GM21390 (cell line): ENCODE measurements around the gene KIRREL3.

Experiments used
- ATAC-seq: cut with Tn5 transposase; IDR thresholded peaks from one replicate; pipeline ENCODE4 v1.9.1; 2021; ENCODE audit not compliant: unreplicated experiment

Gene KIRREL3

DNA sequence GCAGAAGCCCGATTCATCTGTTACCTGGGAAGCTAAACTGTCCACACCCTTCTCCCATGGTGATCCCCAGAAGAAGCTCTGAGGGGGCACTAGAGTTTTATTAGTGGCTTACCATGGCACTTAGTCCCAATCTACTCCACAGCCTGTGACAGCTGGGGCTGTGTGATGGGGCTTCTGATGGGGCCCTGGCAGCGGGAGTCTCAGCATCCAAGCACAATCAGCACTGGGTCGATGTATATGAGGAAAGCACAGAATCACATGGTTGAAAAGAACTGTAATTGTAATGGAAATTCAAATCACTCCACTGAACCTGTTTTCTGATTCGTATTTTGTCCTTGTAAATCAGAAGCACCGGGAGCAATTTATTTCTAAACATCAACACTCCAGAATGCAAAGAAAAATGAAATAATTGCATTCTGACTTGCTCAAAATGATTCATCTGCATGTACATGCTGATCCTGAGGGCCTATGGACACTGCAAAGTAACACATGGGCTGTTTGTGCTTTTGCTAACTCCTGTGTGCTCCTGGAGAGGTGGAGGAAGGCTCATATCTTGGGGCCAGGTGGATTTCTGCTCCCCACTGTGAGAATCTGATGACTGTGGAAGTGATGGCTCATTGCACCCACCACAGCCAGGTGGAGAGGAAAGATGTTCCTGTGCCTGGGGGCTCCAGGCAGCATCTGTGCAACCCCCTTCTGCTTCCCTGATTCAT lies 203.0 kb downstream of the KIRREL3 start:
- no peak for ATAC-seq

DNA sequence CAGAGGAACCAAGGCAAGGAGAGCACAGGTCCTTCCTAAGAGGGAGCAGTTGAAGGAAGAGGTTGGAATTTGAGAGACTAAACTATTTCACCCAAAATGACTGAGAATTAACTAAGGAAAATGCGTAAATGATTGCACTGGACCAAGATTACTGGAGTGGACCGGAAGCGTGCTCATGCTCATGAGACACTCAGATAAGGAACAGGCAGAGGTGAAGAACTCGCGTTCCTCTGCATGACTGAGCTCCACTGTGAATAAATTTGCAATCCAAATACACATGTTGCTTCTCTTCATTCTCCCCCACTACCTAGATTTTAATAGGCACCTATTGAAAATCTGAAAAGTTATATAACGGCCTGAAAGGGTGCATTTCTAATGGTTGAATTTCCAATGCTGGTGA lies 207.0 kb downstream of the KIRREL3 start:
- no peak for ATAC-seq

DNA sequence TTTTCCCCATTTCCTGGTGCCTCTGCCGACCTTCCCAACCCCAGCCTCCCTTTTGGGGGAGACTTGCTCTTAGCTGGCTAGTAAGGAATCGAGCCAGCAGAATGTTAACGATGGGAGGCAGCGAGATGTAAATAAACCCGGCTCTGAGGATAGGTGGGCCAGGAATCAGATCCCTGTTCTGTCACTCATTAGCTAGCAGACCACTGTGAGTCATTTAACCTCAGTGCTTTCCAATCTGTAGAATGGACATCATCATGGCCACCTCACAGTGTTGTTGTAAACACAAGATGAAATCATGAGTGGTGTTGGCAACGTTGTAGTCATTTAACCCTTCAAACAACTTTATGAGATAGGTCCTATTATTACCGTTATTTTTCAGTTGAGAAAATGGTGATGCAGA lies 208.6 kb downstream of the KIRREL3 start:
- ATAC-seq: no peak

DNA sequence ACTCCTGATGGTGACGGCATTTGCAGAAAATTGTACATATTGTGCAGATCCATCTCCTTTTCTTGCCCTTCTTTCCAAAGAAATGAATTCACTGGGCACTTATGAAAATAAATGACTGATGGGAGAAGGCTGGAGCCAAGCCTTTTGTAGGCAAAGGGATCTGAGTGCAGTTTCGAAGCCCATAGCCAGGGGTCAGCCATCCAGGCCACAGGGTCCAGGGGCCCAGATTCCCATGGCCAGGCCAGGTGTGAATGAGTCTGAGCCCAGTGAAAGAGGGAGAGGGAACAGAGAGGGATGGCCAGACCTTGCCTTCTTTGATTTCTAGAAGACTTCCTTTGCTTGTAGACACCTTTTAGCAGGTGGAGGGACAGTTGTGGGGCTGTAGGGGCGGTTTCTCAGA lies 209.1 kb downstream of the KIRREL3 start:
- ATAC-seq: no peak

DNA sequence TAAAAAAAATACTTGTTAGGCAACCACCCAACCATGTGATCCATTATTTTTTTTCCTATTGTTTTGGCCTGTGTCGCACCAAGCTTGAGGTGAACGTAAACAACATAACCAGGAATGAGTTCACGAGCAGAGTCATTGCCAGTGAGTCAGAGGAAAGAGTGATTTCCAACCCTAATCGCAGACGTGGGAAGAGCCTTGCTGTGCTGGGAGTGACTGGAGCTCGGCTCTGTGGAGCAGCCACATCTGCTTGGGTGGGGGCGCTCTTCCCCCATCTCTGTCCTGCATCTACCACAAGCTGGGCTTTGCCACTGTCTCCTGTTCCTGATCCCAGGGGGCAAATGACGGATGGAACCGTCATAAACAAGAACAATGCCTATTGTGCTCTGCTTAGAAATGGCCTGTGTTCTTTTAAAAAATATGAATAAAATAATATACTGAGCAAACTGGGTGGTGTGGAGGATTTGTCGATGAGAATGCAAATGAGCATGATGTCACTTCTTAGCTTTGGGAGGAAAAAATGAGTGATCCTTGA lies 210.0 kb downstream of the KIRREL3 start:
- ATAC-seq: no peak

- ATAC-seq: no peak
Observed at GRCh38 chr11:126782810-126783209, 217.8 kb downstream of the KIRREL3 start.

DNA sequence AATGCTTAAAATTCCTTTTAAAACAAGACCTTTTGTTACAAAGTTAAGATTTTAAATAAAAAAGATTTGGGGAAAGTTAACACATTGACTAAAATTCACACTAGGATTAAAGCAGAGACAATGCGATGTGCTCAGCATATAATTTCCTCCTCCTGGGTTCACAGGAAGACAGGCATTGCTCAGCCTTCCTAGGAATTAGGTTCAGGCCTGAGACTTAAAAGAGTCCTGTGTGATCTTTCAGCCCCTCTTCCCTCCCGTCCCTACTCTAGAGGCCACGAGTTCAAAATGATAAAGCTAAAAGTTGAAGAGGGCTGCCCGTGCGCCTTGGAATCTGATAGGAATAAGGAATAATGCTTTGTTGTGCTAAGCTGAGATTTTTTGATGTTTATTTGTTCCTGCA lies 218.6 kb downstream of the KIRREL3 start:
- ATAC-seq: no peak

- no peak for ATAC-seq
Observed at GRCh38 chr11:126776119-126776518, 224.5 kb downstream of the KIRREL3 start.

DNA sequence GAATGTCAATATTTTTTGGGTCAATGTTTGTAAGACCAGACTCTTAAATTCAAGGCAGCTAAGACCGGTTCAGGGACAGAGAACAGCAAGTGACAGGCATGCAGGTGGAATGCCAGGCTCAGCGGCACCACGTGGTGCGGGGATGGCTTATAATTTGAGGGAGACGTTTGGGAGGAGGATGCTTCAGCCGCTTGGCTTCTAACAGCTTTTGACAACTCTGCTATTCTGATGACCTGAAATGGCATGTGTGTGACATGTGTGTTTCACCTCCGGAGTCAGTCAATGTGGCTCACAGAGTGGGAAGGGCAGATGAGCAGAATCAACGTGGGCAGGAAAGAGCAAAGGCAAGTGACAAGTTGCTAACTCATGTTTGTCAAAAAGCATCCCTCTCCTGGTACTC lies 228.3 kb downstream of the KIRREL3 start:
- ATAC-seq: no peak

DNA sequence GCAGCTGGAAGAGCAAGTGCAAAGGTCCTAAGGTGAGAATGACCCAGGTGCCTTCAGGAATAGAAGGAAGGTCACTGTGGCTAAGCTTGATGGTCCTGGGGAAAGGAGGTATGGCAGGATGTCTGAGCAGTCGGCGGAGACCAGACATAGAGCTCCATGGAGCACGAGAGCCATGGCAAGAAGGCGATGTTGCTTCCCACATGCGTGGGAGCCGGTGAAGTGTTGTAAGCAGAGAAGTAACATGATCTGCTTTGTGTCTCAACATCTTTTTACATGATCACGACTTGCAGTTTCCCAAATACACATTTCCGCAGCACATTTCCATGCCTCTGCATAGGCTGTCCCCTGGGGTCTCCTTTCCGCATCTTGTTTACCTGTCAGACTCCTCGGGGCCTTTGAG lies 231.9 kb downstream of the KIRREL3 start:
- no peak for ATAC-seq

DNA sequence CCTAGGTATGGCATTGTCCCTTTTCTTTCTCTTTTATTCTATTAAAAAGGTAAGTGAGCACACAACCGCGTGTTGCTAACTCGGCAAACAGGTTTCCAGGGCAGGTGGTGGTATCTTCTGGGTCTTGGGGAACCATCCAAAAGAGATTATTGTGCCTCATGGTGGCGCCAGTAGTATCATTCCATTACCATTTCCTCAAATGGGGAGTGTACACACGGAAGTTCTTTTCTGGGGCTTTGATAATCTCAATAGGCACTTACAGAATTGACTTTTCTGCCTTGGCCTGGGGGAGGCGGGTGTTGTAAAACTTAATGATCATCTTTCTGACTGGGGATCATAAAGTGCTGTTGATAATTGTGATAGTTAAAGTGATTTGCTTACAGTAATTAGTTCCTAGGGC lies 234.1 kb downstream of the KIRREL3 start:
- no peak for ATAC-seq

DNA sequence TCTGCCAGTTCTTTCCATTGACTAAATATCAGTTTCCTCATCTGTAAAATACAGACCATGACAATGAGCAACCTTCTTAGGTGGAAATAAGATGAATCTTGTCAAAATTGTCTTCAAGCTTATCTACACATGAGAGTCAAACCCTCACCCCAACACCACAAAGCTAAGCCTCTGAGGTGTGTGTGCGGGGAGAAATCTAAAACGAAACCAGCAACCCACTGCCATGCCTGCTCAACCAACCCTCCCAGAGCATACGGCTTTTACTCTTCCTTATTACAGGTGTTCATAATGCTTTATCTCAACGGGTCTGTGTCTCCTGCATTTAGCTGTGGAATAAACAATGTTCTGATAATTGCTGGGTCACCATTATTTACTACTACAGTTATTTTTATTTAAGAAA lies 235.4 kb downstream of the KIRREL3 start:
- ATAC-seq: no peak

GRCh38 chr11:126764231-126764630 lies 236.3 kb downstream of the KIRREL3 start:
- ATAC-seq: no peak

DNA sequence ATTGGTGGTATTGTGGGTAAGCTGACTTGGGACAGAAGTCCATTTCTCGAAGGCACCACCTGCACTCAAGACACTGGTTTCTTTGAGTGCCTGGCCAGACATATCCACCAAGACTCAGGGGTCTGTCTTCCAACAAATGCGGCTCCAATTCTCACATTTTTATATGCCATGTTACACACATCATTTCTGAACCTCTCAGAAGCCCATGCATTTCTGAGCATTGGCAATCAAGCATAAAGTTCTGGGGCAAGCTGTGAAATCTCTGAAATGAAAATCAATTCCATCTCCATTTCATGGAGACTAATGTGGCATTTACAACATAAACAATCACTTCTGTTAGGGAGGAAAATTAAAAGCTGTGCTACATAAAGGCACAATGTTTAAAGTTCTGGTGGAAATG lies 243.7 kb downstream of the KIRREL3 start:
- ATAC-seq: no peak

GRCh38 chr11:126756421-126756820 lies 244.1 kb downstream of the KIRREL3 start:
- no peak for ATAC-seq

- no peak for ATAC-seq
Observed at GRCh38 chr11:126755526-126755925, 245.0 kb downstream of the KIRREL3 start.

GRCh38 chr11:126754591-126755426 lies 245.8 kb downstream of the KIRREL3 start:
- ATAC-seq: no peak

DNA sequence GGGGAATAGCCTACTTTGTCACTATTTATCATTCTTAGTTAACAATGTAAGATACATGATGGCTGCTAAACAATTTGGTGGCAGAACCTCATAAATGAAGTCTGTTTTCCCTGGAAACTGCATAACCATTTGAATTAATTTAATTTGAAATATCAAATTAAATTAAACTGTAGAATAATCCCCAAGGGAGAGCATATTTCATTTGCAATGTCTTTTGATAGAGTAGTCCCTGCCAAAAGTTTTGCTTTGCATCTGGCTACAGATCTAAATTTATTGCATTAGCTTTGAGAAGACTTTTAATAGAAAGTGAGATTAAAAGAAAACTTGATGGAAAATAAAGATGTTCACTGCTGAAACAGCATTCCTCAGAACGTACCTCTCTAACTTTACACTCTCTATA lies 246.6 kb downstream of the KIRREL3 start:
- ATAC-seq: no peak

GRCh38 chr11:126751242-126751641 lies 249.3 kb downstream of the KIRREL3 start:
- no peak for ATAC-seq

- no peak for ATAC-seq
Observed at GRCh38 chr11:126748793-126749192, 251.8 kb downstream of the KIRREL3 start.

- ATAC-seq: no peak
Observed at GRCh38 chr11:126748100-126748791, 252.3 kb downstream of the KIRREL3 start.

DNA sequence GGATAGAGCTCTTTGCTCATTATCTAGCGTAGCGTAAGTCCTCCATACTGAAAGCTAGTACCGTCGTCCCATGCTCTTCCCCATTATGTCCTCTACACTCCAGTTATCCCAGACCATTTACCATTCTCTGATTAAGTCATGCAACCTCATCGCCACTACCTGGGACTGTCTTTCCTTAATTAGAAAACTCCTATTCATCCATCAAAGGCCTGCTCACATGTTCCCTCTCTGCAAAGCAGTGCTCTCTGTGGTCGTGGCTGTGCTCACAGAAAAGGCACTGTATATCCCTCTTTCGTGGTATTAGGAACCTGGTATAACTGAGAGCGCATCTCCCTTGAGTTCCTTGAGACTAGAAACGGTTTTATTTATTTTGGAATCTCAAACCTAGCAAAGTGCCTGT lies 253.3 kb downstream of the KIRREL3 start:
- ATAC-seq: no peak
